NCI-H2196 (cell line): ENCODE data around the gene UBLCP1.

Source experiments
- DNase-seq: peaks from one replicate; lab custom pipeline; 2025; ENCODE audit not compliant: unreplicated experiment; lab: John Stamatoyannopoulos, UW

UBLCP1 gene

DNA sequence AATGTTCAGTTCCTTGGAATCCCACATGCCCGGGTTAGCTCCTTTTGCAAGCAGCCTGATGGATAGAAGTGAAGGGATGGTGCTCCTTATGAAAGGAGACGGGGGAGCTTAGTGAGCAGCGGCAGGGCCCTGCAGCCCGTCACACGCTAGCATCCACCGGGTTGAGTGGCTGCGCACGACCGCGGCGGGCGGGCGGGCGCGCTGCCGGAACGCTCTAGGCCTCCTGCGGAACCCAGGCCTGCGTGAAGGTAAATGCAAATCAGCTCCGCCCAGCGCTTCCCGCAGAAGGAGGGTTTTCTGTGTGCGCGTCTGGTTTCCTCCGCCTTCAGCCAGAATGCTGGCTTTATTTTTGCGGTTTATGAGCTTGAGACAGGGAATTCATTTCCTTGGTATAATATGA, 47.4 kb downstream of the UBLCP1 start:
- DNase-seq = no peak

DNA sequence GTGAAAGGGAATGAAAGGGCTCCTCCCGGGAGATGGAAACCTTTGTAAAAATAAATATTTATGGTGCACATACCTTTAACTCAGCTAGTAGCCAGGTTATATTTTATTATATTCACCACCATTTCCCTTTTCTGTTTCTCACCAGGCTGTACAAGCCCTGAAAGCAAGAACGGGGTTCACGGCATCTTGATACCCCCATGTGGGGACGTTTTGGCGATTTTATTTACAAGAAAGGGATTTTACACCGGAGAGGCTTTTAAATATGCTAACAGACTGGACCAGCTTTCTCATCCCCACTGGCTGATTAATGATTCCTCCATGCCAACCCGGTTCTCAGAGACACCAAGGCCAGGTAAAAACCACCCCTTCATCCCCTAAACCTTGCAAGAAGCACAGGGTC, 48.0 kb downstream of the UBLCP1 start:
- no peak for DNase-seq

DNA sequence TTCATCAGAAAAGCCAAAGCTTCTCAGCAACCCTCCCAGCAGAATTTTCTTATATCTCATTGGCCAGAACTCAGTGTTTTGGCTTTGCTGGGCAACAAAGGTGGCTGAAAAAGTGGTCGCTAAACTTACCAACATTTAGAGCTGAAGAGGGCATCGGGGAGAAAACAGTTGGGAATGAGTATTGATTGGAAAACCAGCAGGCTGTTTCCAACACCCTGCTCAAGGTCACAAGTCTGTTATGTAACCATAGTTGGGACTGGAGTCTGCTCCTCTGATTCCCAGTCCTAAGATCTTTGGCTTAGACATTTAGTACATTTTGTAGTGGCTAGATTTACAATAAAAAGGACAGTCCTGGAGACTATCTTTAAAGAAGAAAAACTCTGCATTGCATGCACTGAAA, 50.1 kb downstream of the UBLCP1 start:
- no peak for DNase-seq

DNA sequence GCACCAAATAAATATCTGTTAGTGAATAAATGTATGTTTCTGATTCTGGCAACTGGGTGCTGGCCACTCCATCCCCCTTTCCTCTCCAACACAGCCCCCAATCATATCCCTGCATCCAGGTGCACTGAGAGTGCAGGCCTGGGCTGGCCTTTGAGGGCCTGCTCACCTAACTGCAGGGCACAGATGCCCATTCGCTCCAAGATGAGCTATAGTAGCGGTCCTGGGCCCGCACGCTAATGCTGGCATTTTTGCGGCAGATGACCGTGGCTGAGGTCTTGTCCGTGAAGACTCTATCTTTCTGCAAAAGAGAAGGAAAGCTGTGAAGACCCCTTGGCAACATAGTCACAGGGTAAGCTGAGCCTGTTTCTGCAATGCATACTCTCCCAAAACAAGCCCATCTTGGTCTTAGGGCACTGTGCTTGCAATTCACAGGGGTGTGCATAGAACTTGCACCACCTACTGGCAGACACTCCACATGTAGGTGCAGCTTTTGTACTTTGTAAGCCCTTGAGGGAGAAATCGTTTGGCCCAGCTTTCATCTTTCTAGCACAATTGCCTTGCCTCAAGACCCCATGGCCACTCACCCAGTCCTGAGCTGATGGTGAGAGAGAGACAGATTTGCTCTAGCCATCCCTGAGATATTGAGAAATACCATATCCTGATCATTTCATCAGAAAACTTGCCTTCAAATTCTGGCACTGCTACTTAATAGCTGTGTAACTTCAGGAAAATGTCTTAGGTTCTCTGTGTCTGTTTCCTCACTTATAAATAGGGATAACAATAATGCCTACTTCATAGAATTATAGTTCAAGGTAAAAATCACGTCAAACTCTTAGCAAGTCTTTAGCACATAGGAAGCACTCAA, 53.7 kb downstream of the UBLCP1 start:
- DNase-seq = peak; percentile 10

DNA sequence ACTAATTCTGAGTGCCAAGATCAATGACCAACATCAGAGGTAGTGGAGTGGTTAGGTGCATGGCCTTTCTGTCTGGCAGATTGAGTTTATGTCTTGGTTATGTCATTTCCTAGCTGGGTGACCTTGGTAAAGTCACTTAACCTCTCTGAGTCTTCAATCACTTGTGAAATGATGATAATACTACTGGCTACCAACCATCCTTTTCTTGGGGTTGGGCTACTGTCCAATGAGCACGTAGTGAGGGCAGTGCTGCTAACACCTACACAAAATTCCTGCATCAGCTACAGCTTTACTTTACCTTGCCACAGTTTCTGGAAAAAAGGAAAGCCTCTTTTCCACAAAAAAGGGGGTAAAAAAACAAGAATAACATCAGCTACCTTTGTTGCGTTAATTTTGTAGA, 54.8 kb downstream of the UBLCP1 start:
- DNase-seq = no peak

DNA sequence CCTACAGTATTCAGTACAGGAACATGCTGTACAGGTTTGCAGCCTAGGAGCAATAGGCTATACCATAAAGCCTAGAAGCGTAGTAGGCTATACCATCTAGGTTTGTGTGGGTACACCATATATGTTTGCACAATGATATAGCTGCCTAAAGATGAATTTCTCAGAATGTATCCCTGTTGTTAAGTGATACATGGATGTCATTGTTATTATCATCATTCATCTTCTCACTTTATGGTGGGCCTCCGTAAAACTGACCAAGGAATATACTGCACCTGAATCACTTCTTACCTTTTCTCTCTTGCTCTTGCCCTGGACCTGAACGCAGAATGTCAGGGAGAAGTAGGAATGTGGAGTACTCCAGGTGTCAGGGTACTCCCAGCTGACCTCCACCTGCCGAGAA, 55.4 kb downstream of the UBLCP1 start:
- DNase-seq = no peak

DNA sequence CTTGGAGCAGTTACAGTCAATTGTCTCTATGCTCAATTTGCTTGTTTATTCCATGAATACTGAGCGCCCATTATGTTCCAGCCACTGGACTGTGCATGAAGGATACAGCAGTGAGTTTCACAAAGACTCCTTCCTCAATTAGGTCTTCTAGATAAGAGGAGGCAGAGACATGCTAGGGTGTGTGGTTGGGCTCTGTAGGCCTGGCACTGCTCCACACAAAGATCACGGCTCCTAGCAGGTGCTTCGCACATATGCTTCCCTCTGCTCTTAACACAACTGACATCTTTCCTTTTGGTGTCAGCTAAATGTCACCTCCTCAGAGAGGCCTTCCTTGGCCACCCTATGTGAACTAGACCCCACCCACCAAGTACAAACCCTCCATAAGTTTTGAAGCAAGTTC, 56.3 kb downstream of the UBLCP1 start:
- DNase-seq = no peak

DNA sequence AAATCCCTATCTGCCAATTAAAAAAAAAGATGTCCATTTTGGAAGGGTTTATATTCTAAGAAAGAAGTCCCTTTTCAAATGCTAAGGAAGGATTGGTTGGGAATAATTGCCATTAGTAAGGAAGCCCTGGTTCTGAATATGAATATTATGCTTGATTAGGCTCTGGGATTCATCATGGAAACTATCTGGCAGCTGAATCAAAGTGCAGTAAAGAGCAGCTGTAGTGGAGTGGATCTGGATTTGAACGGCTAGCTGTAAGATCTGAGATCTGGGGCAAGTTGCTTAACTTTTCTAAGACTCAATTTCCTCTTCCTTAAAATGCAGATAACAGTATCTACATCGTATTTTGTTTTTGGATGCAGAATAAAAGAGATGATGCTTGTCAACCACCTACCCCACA, 56.7 kb downstream of the UBLCP1 start:
- no peak for DNase-seq

DNA sequence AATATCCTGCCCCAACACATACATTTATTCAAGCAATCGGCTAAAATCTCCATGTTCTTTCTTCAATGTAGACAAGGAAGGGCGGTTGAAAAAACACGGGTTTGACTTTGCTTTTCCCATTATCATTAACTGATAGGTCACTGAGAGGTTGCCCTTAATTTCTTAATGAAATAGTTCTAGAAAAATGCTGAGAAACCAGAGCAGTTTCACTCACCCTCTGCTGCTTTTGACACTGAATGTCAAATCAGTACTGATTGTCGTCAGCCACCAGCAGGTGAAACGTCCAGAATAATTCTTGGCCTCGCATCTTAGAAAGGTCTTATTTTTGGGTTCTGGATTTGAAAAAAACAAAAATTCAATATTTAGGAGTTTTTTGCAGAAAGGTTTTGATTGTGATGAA, 59.1 kb downstream of the UBLCP1 start:
- DNase-seq = no peak

DNA sequence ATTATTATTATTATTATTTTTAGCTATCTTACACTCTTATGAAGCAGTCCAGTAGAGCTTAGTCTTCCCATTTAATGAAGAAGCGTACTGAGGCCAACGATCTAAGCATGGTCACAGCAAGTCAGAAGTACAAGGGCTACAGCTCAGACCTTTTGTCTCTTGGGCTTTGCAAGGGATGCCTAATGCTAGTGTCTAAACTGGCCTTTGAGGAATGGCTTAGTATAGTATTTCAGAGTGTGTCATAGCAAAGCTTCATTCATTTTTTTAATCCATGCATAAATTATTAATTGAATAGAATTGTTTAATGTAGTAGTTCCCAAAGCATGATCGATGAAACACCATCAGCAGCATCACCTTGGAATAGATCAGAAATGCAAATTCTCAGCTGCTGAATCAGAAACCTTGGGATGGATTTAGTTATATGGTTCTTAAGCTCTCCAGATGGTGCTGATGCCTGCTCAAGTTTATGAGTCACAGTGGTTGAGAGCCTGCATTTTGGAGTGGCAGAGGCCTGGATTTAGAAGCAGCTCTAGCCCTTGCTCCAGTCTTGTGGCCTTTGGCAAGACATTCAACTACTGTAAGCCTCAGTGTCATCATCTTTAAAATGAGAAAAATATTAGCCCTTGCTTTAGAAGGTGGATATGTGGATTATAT, 61.1 kb downstream of the UBLCP1 start:
- DNase-seq = no peak

DNA sequence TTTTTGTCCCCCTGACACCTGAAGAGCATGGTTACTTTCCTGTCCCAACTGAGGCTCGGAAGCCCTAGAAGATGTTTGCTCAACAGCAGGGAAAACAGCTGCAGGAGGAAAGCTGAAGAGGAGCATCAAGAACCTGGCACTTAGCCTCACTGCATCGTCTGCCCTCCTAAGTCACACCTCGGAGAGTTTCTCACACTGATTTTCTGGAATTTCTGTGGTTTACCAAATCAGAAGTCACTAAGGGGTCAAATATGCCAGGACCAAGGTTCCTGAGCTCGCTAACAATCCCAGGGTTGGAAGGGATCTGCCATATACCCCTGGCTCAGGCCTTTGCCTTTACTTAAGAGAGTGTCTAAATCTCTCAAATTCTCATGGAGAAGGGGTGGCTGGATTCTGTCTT, 61.9 kb downstream of the UBLCP1 start:
- no peak for DNase-seq

DNA sequence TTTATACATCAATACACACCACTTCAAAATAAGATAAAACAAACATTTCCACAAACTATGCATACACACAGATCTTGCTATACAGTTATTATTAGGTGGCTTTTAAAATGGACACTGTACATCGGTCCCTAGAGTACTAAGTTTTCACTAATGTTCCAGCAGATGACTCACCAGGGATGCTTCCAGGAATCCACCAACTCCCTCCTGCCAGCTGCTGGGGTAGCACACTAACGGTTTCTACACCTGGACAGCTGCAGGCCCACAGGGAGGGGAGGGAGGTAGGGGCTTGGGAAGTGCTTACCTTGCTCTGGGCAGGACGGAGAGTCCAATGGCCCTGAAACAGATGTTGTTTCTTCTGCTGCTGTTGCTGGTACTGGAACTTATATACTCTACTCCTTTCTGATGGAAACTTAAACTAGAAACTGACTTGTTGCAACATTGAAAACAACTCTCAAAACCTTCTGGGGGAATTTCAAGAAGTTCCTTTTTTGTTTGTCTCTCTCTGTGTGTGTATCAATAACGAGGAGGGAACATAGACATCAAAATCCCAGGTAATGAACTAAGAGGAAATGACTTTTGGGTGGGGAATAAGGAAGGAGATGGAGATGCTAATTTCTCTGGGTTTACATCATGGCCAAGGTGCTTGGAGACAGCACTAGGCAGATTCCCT, 67.2 kb downstream of the UBLCP1 start, which contains the start of gene IL12B:
TSS of gene IL12B (minus strand) at position 357 of the 670 bp plus-strand sequence. CDS start 3,705 bp downstream, outside the sequence.
- no peak for DNase-seq

DNA sequence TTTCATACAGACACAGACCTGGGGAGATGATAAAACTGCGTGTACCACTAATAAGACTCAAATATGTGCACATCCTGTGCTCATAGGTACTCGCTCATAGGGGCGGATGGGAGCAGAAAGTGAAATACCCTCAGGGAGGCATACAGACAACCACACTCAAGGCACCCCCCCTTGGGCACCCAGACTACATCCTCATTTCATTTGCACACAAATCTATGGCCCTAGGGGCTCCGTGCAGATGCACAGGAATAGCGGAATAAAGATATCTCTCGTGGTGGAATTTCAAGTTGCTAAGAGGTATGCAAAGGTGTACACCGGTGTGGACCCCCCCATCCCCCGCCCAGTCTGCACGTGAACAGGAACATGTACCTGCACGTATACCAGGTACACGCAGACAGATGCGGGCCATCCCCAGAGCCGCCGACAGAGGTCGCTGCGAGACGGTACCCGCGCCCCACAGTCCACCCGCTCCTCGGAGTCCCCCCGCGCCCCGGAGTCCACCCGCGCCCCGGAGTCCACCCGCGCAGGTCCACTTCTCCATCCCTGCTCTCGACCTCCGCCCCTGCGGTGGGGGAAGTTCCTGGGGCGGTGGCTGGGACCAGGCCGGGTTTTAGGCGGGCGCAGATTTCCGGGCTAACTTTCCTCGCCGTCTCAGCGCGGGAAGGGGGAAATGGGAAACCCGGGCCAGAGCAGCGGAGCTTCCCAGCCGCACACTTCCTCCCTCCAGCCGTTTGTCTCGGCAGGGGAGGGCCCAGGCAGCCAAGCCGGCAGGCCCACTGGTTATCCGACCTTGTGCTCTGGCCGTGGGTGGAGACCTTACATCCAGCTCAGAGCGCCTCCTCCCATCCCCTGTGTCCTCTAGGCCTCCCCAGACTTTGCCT, 68.2 kb downstream of the UBLCP1 start:
- DNase-seq = peak; percentile 7

DNA sequence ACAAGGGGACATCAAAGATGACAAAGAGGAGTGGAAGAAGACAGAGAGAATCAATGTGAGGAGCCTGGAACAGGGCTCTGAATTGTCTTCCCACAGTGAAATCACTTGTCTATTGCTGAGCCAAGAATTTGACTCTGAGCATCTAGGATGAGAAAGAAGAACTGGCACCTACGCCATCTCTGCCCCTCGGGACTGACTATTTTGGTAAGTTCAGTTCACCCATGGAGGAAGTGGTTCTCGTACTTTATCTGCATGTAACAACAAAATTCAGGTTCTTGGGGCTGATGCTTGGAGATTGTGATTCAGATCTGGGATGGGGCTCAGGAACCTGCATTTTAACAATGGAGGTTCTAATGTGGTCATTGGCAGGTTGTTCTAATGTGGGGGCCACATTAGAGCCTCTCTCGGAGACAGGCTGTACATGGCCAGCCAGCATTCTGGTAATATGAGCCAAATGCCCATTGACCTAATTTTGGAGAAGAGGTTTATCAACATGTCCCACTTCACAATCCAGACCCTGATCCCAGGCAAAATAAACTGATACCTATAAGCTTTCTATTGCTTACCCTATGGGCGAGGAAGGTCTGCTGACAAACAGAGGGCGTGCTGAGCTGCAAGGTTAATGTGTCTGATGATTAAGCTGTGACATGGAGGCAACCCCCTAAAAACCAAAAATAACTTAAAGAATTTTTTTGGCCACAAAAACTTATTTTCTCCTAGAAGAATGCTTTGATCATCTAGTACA, 69.9 kb downstream of the UBLCP1 start:
- no peak for DNase-seq

DNA sequence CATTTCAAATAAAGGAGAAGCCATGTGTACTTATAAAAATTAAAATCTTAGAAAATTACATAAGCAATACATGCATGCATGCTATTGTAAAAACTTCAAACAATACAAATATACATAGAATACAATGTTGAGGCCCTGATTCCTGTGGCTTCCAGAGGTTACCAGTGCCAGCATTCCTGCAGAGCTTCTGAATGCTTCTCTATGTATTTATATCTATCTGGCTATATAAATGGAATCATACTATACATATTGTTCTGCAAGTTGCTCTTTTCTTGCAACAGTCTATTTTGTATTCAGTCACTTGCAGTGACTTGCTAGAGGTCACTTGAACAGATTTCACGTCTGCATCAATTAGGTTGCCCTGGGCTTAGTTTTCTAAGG, 70.4 kb downstream of the UBLCP1 start:
- no peak for DNase-seq
